ENCODE results near the gene CAST.

CAST gene

GRCh38 chr5:96775689-96776088 lies 113.5 kb downstream of the CAST start:
- Mint-ChIP-seq H3K4me3 (no peak overlapping the region), H3K27me3 (ENCODE audit: low read depth, poor library complexity) (no peaks in the 10 kb centered on the region)
- no peak for TF ChIP-seq CTCF (IDR thresholded peaks at IDR 0.05)

GRCh38 chr5:96776621-96777020 lies 114.4 kb downstream of the CAST start:
- H3K4me1 Mint-ChIP-seq = no peaks in the 10 kb centered on the region

More at GRCh38 chr5:96775689-96776088, 113.5 kb downstream of the CAST start:
- no peak for DNase-seq
- Mint-ChIP-seq H3K27ac (no peak overlapping the region), H3K36me3 (ENCODE audit: low read depth) (peaks cover 44% of the 10 kb centered on the region), H3K4me1 (no peaks in the 10 kb centered on the region), H3K9me3 (no peaks in the 10 kb centered on the region)

GRCh38 chr5:96778409-96778808 lies 116.2 kb downstream of the CAST start:
- Mint-ChIP-seq H3K27me3 (ENCODE audit: low read depth, poor library complexity) (no peaks in the 10 kb centered on the region), H3K27ac (no peak overlapping the region), H3K9me3 (peaks cover 4% of the 10 kb centered on the region), H3K4me3 (no peak overlapping the region), H3K36me3 (ENCODE audit: low read depth) (peaks cover 51% of the 10 kb centered on the region), H3K4me1 (no peaks in the 10 kb centered on the region)
- DNase-seq = no peak
- no peak for TF ChIP-seq CTCF (IDR thresholded peaks at IDR 0.05)

More at GRCh38 chr5:96776621-96777020, 114.4 kb downstream of the CAST start:
- no peak for DNase-seq
- peaks cover 44% of the 10 kb centered on the region for H3K36me3 Mint-ChIP-seq (ENCODE audit: low read depth)
- H3K9me3 Mint-ChIP-seq = no peaks in the 10 kb centered on the region
- no peak overlapping the region for H3K4me3 Mint-ChIP-seq
- H3K27ac Mint-ChIP-seq = no peak overlapping the region
- no peaks in the 10 kb centered on the region for H3K27me3 Mint-ChIP-seq (ENCODE audit: low read depth, poor library complexity)
- no peak for TF ChIP-seq CTCF (IDR thresholded peaks at IDR 0.05)

GRCh38 chr5:96780626-96781025 lies 118.5 kb downstream of the CAST start:
- no peak for TF ChIP-seq CTCF (IDR thresholded peaks at IDR 0.05)
- DNase-seq = no peak
- H3K4me3 Mint-ChIP-seq = no peak overlapping the region
- peaks cover 4% of the 10 kb centered on the region for H3K9me3 Mint-ChIP-seq
- no peak overlapping the region for H3K27ac Mint-ChIP-seq
- H3K36me3 Mint-ChIP-seq (ENCODE audit: low read depth) = peaks cover 63% of the 10 kb centered on the region
- H3K4me1 Mint-ChIP-seq = peaks cover 8% of the 10 kb centered on the region
- no peaks in the 10 kb centered on the region for H3K27me3 Mint-ChIP-seq (ENCODE audit: low read depth, poor library complexity)

GRCh38 chr5:96781031-96781971 lies 119.1 kb downstream of the CAST start:
- Mint-ChIP-seq H3K36me3 (ENCODE audit: low read depth) (peaks cover 63% of the 10 kb centered on the region), H3K27ac (no peak overlapping the region), H3K27me3 (ENCODE audit: low read depth, poor library complexity) (no peaks in the 10 kb centered on the region), H3K4me1 (peaks cover 11% of the 10 kb centered on the region), H3K9me3 (peaks cover 4% of the 10 kb centered on the region), H3K4me3 (no peak overlapping the region)
- no peak for TF ChIP-seq CTCF (IDR thresholded peaks at IDR 0.05)
- DNase-seq = no peak

- DNase-seq = no peak
- peaks cover 11% of the 10 kb centered on the region for H3K4me1 Mint-ChIP-seq
- H3K36me3 Mint-ChIP-seq (ENCODE audit: low read depth) = peaks cover 50% of the 10 kb centered on the region
Observed at GRCh38 chr5:96783326-96783725, 121.2 kb downstream of the CAST start.

More at GRCh38 chr5:96783326-96783725, 121.2 kb downstream of the CAST start:
- no peak overlapping the region for H3K4me3 Mint-ChIP-seq
- peaks cover 4% of the 10 kb centered on the region for H3K9me3 Mint-ChIP-seq
- no peak for TF ChIP-seq CTCF (IDR thresholded peaks at IDR 0.05)
- no peak overlapping the region for H3K27ac Mint-ChIP-seq
- no peaks in the 10 kb centered on the region for H3K27me3 Mint-ChIP-seq (ENCODE audit: low read depth, poor library complexity)
